Sciatic nerve (tissue), 2 donors: Measurements from ENCODE around the gene RNASE7. TPM values are rescaled to one million over a fixed set of nuclear protein-coding genes. Genes with fewer than 3 reads are reported as not detected.

Experiments
- ATAC-seq: fragments of 200-7000 bp; cut with Tn5 transposase; one replicate; pipeline ENCODE4 v1.9.1; 2020; ENCODE audit warnings: mild to moderate bottlenecking, moderate library complexity
- DNase-seq: peaks from one replicate; pipeline ENCODE4 v3.0.0-alpha.2; 2020; ENCODE audit warnings: low spot score
- intact Hi-C: fragments of 100-400 bp; cut with DNase I; formaldehyde crosslinking; loops from one replicate; pipeline ENCODE4 v1.14.2; 2022
- total RNA-seq: library from RNA; stranded (reverse); fragmentation: NEBNext Ultra II Directional; extraction: Animal tissue kit (Norgen Biotek cat#: 25700); gene quantifications from one replicate; pipeline ENCODE4 v1.2.1, GENCODE V29; 2021
- donor health status: DM: no; HTN: no; CAD: no.
- donor health status: DM: no; HTN: no; CAD: no.

RNASE7 gene
- total RNA-seq, 1 donor from 2014 or later: not detected

DNA sequence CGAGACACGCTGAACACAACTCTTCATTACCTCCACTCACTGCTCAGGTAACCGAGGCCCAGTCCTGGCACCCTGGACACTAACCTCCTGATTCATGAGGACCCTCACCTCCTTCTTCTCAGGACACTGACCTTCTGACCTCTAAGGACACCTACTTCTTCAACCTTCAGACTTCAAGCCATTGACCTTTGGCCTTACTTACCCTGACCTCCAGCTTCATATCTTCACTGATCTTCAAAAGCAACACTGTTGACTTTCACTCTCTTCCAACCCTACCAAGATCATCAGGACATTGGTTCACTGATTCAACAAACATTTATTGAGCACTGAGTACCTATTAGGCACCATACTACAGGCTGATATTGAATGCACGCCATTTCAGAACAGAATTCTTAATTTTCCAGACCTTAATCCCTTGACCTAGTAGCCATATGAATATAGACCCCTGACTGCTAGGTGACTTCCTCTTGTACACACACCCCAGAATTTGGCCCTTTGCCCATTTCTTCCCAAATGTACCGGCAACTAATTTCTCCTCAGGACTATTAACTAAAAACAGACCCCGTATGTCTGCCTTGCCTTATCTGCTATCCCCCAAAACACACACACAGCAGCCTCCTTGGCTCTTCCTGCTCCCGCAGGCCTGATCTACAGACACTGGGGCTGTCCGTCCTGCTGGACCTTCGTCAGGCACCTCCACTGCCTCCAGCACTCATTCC, 33.7 kb downstream of the RNASE7 start:
- intact Hi-C loops: no loop called here
- DNase-seq (no peak), ATAC-seq (no peak)

DNA sequence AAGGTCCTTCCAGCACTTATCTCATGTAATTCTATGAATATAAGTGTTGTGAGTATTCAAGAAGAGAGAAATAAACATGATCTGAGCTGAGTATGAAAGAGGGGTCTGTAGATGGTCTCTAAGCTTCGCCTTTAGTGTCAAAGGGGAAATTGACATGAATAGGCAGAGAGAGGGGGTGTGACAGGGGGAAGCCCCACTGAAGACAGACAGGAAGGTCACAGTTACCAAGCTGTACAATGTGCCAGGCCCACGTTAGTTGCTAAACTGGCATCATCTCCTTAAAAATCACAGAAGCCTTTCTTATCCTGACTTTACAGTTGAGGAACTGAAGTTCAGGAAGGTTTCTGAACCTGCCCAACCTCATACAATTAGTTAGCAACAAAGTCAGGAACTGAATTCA, 35.5 kb downstream of the RNASE7 start:
- intact Hi-C loops: no loop called here
- DNase-seq (no peak), ATAC-seq (no peak)

DNA sequence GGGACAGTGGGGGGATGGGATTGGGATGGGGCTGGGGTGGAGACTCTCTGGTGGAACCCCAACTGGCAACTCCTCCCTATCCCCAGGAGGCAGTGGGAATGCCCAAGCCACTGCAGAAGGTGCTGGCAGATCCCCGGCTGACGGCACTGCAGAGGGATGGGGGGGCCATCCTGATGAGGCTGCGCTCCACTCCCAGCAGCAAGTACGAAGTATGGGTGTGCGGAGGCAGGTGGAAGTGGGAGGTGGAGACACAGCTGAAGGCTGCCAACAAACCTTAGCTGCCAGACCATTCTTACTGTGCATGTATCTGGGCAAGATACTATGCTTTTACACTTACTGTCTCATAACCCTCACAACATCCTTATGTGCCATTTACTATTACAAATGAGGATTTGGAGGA, 36.1 kb downstream of the RNASE7 start:
- no peak for ATAC-seq
- no peak for DNase-seq
- intact Hi-C loops: no loop called here

DNA sequence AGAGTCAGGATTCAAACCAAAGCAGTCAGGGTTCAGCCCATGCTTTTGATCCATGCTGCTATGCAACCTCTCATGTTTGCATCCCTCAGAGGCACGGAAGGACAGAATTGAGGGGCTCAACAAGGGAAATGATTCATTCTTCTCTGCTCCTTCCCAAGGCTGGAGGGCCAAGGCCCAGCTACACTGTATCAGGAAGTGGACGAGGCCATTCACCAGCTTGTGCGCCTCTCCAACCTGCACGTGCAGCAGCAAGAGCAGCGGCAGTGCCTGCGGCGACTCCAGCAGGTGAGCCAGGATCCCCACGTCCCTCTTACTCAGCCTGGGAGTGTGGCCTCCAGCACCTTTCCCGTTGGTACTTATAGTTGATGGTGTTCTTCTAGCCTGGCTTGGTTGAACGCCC, 36.6 kb downstream of the RNASE7 start:
- no peak for ATAC-seq
- intact Hi-C loops: no loop called here

DNA sequence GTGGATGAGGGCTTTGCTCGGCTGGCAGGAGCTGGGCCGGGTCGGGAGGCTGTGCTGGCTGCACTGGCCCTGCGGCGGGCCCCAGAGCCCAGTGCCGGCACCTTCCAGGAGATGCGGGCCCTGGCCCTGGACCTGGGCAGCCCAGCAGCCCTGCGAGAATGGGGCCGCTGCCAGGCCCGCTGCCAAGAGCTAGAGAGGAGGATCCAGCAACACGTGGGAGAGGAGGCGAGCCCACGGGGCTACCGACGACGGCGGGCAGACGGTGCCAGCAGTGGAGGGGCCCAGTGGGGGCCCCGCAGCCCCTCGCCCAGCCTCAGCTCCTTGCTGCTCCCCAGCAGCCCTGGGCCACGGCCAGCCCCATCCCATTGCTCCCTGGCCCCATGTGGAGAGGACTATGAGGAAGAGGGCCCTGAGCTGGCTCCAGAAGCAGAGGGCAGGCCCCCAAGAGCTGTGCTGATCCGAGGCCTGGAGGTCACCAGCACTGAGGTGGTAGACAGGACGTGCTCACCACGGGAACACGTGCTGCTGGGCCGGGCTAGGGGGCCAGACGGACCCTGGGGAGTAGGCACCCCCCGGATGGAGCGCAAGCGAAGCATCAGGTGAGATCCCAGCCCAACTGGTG, 39.5 kb downstream of the RNASE7 start:
- ATAC-seq (no peak), DNase-seq (no peak)
- intact Hi-C loops: no loop called here

More for the DNA sequence above, 36.6 kb downstream of the RNASE7 start:
- no peak for DNase-seq

DNA sequence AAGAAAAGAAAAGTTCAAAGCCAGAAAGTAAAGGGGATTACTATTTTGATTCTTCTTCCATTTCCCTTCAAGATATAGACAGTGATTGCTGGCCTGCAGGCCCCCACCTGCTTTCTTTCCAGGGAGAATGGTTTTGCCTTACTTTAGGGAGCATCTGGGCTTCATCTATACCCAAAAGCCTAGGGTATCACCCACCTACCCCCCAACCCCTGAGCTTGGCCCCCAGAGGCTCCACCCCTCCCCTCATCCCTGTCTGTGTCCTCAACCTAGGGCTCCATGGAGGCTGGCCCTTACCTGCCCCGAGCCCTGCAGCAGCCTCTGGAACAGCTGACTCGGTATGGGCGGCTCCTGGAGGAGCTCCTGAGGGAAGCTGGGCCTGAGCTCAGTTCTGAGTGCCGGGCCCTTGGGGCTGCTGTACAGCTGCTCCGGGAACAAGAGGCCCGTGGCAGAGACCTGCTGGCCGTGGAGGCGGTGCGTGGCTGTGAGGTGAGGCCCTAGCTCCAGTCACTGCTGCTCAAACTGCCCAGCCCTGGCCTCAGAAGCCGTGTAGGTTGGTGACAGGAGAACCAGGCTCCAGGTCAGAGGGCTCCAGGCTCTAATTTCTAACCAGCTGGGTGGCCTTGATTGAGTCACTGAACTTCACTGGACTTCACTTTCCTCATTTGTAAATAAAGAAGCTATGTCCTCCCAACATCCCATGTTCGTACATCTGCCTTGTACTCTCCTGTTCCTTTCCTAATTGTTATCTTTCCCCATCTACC, 41.6 kb downstream of the RNASE7 start:
- ATAC-seq (no peak), DNase-seq (no peak)
- intact Hi-C loops: no loop called here

DNA sequence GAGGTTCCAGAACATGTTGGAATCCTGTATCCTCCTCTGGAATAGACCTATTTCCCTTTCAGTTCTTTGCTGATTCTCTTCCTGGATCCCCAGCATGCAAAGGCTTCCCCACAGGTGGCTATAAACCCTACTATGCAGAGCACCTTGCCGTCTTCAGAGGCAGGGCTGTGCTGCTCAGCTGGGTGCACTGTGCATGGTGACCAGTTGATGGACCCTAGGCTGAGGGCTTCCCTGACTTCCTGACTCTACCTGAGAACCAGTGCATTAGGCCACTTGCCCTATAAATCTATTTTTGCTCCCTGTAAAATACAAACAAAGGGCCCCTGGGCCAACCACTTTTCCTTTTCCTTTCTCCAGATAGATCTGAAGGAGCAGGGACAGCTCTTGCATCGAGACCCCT, 42.2 kb downstream of the RNASE7 start:
- DNase-seq: no peak
- ATAC-seq: no peak
- intact Hi-C loops: no loop called here

DNA sequence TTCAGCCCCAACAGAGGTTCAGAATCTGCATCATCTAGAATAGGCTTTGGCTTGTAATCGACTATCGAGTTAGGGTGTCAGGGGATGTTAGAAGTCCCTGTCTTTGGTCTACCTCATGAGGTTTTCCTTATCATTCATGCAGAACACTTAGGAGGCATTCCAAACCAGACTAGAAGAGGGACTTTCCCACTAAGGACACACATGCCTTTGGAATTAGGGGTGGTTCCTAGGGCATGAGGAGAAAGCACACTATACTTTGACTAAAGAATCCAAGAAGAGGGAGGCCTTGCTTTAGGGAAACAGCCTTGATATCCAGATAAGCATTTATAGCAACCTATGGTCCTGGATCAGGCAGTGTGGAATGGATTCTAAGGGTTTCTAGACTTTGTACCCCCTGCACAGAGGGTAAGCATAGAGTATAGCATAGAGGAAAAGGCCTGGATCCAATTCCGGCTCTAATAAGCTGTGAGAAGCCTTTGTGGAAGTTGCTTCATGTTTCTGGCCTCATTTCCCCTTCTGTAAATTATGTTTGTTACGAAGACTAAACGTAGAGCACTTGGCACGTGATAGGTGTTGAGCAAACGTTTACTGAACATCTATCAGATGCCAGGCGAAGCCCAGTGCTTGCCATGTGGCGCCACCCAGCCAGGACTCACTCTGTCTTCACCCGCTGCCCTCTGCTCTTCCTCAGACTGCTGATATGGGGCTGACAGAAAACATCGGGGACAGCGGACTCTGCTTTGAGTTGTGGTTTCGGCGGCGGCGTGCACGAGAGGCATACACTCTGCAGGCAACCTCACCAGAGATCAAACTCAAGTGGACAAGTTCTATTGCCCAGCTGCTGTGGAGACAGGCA, 43.1 kb downstream of the RNASE7 start:
- peak; percentile 16 for ATAC-seq

DNA sequence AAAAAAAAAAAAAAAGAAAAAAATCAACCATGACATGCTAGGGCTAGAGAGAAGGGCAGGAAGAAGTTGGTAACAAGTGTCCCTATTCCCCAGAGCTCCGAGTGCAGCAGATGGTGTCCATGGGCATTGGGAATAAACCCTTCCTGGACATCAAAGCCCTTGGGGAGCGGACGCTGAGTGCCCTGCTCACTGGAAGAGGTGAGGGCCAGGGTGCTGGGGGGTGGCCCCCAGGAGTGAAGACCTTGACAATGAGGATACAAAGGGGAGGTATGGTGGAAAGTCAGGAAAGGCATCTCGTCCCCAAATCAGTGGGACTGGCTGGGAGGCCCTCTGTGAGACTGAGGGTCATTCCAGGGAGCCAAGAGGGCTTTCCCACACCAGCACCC, 44.7 kb downstream of the RNASE7 start:
- no peak for DNase-seq
- intact Hi-C loops: no loop called here
- no peak for ATAC-seq

More for the DNA sequence above, 43.1 kb downstream of the RNASE7 start:
- DNase-seq: no peak
- intact Hi-C loops: no loop called here

DNA sequence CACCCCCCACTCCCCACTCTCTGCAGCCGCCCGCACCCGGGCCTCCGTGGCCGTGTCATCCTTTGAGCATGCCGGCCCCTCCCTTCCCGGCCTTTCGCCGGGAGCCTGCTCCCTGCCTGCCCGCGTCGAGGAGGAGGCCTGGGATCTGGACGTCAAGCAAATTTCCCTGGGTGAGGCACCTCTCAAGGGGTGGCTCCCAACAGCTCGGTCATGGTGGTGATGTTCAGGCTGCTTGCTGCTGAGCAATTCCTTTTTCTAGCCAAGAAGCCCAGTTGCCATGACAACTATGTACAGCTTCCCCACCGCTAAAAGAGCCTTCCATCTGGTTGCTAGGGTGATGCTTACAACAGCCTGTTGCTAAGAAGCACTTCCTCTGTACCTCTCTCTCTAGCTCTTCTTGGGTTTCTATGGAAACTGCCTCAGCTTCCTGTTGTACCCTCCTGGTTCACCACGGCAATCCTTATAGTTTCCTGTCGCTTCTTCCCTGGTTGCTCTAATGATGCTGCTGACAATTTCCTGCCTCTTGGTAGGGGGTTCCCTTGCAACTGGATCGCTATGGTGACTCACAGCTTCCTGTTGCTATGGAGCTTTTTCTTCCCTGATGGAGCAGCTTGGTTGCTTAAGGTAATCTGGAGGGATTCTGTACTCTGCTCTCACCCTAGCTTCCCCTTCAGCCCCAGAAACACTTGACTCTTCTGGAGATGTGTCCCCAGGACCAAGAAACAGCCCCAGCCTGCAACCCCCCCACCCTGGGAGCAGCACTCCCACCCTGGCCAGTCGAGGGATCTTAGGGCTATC, 45.3 kb downstream of the RNASE7 start:
- intact Hi-C loops: no loop called here
- ATAC-seq (peak; percentile 12), DNase-seq (no peak)

DNA sequence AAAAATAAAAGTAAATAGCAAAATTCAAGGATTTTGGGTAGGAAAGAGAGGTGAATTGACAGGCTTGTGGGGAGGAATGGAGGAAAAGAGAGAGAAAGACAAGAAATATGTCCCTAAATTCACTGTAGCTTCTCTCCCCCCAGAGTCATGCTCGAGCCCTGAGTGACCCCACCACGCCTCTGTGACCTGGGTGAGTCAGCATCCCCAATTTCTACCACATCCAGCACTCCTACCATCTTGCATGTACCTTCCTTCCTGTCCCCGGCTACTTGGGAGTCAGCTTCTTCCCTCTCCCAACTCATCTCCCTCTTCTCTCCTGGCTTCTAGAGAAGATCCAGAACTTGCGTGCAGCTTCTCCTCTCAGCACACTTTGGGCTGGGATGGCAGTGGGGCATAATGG, 46.5 kb downstream of the RNASE7 start:
- DNase-seq (no peak), ATAC-seq (no peak)
- intact Hi-C loops: no loop called here

DNA sequence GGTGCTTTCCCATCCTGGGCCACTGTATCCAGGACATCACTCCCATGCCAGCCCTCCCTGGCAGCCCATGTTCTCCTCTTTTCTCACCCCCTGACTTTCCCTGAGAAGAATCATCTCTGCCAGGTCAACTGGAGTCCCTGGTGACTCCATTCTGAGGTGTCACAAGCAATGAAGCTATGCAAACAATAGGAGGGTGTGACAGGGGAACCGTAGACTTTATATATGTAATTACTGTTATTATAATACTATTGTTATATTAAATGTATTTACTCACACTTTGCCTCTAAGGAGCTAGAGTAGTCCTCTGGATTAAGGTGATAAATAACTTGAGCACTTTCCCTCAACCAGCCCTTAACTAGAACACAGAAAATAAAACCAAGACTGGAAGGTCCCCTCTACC, 47.1 kb downstream of the RNASE7 start:
- ATAC-seq: no peak
- intact Hi-C loops: no loop called here
- no peak for DNase-seq

DNA sequence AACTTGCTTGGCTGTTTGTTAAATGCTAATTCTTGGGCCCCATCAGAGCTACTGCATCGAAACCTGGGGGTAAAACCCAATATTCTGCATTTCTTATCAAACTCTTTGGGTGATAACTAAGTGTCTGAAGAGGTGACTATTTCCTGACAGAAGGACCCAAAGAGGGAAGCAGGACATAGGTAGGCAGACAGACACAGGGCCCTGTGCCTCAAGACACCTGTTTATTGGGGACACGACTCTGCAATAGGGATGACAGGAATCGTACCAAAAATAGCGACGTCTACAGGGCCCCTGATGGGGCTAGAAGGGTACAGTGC, 47.7 kb downstream of the RNASE7 start:
- DNase-seq (no peak), ATAC-seq (no peak)
- intact Hi-C loops: loop anchor here (5.0 kb wide), 1 partner anchor 73 kb away; no protein-coding TSS in a partner anchor

DNA sequence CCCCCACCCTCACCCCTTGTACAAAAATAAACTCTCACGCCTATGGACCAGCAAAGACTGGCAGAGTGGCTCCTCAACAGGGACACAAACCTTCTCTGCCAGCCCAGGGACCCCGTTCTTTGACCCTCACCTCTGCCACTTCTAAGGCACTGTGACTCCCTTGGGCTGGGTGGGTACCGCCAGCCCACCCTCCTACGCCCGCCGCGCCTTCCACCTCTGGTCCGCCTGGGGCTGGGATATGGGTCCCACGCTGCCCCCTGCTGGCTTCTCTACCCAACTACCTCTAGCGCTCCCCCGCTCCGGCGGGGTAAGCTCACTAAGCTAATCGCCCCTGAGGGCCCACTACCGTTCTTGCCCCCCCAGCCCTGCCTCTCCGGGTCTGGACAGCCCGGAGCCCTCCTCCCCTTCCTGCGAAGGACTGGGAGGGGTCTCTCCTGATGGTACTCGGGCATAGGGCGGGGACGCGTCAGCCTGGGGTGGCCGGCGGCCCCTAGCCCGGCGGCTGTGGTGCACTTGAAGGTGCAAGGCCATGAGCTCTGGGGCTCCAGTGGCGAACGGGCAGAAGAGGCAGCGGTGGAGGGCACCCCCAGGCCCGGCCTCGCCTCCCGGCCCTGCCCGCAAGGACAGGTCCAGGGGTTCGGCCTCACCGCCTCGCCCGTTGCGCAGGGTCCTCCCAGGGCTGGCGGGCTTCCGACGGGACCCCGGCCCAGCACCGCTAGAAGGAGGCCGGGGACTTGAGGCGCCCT, 48.2 kb downstream of the RNASE7 start:
- DNase-seq (no peak), ATAC-seq (peak; percentile 31)
- intact Hi-C loops: loop anchor here (5.0 kb wide), 1 partner anchor 73 kb away; no protein-coding TSS in a partner anchor

DNA sequence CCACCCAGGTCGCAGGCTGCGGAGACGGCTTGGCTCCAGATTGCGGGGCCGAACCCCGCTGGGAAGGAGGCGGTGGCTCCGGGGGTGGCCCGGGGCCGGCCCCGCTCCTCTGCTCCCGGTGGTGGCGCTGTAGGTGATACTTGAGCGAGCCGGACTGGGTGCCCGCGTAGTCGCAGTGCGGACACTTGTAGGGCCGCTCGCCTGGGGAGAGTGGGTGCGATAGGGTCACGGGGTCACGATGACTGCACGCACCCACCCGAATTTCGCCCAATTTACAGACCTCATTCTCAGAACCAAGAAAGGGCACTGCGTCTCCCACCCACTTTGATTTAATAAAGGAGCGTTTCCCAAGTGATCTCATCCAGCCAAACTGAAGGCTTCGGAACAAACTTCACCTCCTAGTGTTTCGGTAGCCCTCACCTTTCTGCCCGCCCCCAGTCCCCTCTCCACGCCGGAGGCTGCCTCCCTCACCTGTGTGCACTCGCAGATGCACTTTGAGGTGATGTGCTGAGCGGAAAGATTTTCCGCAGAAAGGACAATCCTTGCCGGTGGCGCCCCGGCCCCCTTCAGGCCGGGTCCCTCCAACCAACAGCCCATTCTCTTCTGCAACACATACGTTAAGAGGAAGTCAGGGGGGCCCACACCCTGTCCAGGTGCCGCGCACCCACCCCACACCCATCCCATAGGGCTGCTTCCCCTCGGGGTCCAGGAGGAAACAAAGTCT, 48.9 kb downstream of the RNASE7 start:
- ATAC-seq: no peak
- intact Hi-C loops: loop anchor here (5.0 kb wide), 1 partner anchor 74 kb away; no protein-coding TSS in a partner anchor
- no peak for DNase-seq

DNA sequence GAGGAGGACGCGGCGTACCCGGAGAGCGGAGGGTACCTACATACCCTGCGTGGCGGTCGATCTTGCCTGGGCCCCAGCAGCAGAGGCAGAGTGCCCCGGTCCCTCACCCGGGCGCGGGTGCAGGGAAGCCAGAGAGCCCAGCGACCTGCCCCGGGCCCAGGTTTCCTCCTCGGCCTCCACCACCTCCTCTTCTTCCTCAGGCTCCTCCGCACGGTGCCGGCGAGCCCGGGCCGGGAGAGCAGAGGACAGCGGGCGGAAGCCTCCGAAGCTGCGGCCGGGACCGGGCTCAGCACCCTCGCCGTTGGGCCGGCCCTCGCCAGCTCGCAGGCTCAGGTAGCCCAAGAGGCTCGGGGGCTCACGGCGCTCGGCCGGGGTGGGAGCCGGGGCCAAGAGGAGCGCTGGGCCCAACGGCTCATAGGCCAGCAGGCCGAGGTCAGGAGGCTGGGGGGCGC, 49.7 kb downstream of the RNASE7 start:
- intact Hi-C loops: loop anchor here (2.0 to 5.0 kb wide), 2 partner anchors 23 to 75 kb away; no protein-coding TSS in a partner anchor
- DNase-seq: no peak
- no peak for ATAC-seq
